ENCODE results near the gene SPON1.
"Not testable (repeated sequence)": the region's sequence is repeated elsewhere in the genome, so short reads cannot be mapped to it uniquely, and the experiment has no call there.

Gene SPON1

GRCh38 chr11:14124886-14125285 is 162.4 kb downstream of the SPON1 start:
- no peak for DNase-seq (ENCODE audit: low read depth)

GRCh38 chr11:14125529-14125928 is 163.0 kb downstream of the SPON1 start:
- no peak for DNase-seq (ENCODE audit: low read depth)

- no peak for DNase-seq (ENCODE audit: low read depth)
Observed at GRCh38 chr11:14127679-14128078, 165.2 kb downstream of the SPON1 start.

- DNase-seq (ENCODE audit: low read depth): no peak
Observed at GRCh38 chr11:14132312-14132711, 169.8 kb downstream of the SPON1 start.

GRCh38 chr11:14133381-14133780 is 170.9 kb downstream of the SPON1 start:
- no peak for DNase-seq (ENCODE audit: low read depth)

- DNase-seq (ENCODE audit: low read depth): no peak
Observed at GRCh38 chr11:14136561-14136960, 174.0 kb downstream of the SPON1 start.

GRCh38 chr11:14137284-14137683 is 174.8 kb downstream of the SPON1 start:
- DNase-seq (ENCODE audit: low read depth): no peak

- no peak for DNase-seq (ENCODE audit: low read depth)
Observed at GRCh38 chr11:14140991-14141390, 178.5 kb downstream of the SPON1 start.

- no peak for DNase-seq (ENCODE audit: low read depth)
Observed at GRCh38 chr11:14141676-14142075, 179.2 kb downstream of the SPON1 start.

GRCh38 chr11:14144934-14145333 is 182.4 kb downstream of the SPON1 start:
- DNase-seq (ENCODE audit: low read depth): no peak

- DNase-seq (ENCODE audit: low read depth): no peak
Observed at GRCh38 chr11:14148653-14149273, 186.2 kb downstream of the SPON1 start.

GRCh38 chr11:14149683-14150082 is 187.2 kb downstream of the SPON1 start:
- DNase-seq (ENCODE audit: low read depth): no peak

- DNase-seq (ENCODE audit: low read depth): no peak
Observed at GRCh38 chr11:14150878-14151277, 188.4 kb downstream of the SPON1 start.

- not testable (repeated sequence) for DNase-seq (ENCODE audit: low read depth)
Observed at GRCh38 chr11:14154103-14154502, 191.6 kb downstream of the SPON1 start.

GRCh38 chr11:14158393-14158792 is 195.9 kb downstream of the SPON1 start:
- no peak for DNase-seq (ENCODE audit: low read depth)

- DNase-seq (ENCODE audit: low read depth): no peak
Observed at GRCh38 chr11:14163576-14163975, 201.1 kb downstream of the SPON1 start.

- not testable (repeated sequence) for DNase-seq (ENCODE audit: low read depth)
Observed at GRCh38 chr11:14173679-14174078, 211.2 kb downstream of the SPON1 start.

GRCh38 chr11:14179116-14179820 is 216.7 kb downstream of the SPON1 start:
- no peak for DNase-seq (ENCODE audit: low read depth)

GRCh38 chr11:14181121-14181520 is 218.6 kb downstream of the SPON1 start:
- no peak for DNase-seq (ENCODE audit: low read depth)

- DNase-seq (ENCODE audit: low read depth): no peak
Observed at GRCh38 chr11:14182833-14183364, 220.4 kb downstream of the SPON1 start.

- DNase-seq (ENCODE audit: low read depth): no peak
Observed at GRCh38 chr11:14184028-14184940, 221.8 kb downstream of the SPON1 start.

- DNase-seq (ENCODE audit: low read depth): no peak
Observed at GRCh38 chr11:14185461-14185860, 222.9 kb downstream of the SPON1 start.

Data from stimulated activated CD8-positive, alpha-beta memory T cell treated with anti-CD3 and anti-CD28 coated beads, Interleukin-12 subunit alpha, Interleukin-12 subunit beta, amount 100 ng/mL, for 4 hours (primary cell).